Measurements from ENCODE around the gene SLC1A3.
"Not testable (repeated sequence)": the region's sequence is repeated elsewhere in the genome, so short reads cannot be mapped to it uniquely, and the experiment has no call there.

The SLC1A3 gene

DNA sequence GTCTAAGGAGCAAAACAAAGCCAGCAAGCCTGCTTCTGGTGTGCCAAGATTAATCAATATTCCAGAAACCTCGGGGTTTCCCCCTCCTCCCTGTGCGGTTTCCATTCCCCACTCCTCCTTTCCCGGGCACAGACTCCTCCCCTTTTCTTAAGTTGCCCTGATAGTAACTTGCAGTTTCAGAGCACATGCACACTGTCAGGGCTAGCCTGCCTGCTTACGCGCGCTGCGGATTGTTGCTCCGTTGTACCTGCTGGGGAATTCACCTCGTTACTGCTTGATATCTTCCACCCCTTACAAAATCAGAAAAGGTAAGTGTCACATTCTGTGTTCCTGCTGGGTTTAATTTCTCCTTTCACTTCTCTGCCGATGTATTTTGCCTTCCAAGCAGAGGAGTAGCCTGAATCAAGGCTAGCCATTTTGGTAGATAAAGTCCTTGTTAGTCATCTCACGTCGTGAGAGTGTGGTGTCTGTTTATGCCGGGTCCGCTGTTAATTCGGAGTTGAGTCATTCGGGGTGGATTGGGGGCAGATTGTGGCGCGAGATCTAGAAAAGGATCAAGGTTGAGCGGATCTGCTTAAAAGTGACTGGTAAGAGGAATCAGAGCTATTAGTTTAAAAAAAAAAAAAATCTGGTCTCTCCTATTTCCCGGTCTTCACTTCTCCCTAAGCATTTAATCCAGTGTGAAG lies at the start of gene SLC1A3:
Gene SLC1A3, plus strand, starts transcription at position 179 of the 686 bp plus-strand sequence. CDS start 1,818 bp downstream, outside the sequence.
- DNase-seq: peak; percentile 83

DNA sequence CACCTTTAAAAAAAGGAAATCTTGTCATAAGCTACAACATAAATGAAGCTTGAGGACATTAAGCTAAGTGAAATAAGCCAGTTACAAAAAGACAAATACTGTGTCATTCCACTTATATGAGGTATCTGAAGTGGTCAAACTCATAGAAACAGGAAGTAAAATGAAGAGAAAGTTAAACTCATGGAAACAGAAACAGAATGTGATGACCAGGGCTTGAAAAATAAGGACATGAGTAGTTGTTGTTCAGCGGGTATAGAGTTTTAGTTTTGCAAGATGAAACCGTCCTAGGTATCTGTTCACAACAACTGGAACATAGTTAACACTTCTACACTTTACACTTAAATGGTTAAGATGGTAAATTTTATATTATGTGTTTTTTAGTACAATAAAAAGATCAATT lies 47.8 kb upstream of the SLC1A3 start:
- DNase-seq: no peak

DNA sequence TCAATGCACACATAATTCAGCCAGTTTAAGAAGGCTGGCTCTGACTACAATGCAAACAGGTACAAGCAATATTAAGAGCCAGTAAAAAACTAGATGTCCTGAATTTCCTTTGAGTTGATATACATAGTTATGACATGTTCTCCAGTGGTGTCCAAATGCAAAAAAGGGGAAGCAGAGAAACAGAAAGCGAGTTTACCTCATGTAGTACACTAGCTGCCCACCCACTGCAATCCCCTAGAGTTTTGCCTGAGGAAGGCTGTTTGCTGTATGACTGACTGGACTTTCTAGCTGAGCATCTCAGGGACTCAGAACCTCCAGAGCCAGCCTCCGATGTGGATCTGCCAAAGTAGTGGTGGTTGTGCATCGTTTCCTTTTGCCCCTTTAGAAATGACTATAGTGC lies 44.8 kb upstream of the SLC1A3 start:
- DNase-seq: no peak

DNA sequence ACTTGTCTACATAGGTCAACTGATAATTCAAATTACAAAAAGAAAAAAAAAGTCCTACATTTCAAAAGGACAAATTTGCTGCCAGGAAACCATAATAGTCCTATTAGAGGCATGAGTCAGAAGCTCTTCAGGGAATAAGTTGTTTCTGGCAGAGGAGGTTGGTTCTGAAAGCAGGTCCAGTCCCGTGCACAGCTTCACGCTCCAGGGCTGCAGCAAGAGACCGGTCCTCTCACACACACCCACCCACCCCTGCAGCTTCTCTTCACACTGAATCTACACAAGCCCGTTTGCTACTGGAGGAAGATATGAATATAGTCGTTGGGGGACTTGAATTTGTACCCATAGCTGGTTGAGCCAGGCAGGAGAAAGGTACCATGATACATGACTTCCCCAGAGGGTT lies 36.9 kb upstream of the SLC1A3 start:
- no peak for DNase-seq

GRCh38 chr5:36570301-36571095 lies 35.9 kb upstream of the SLC1A3 start:
- DNase-seq: peak; percentile 55

DNA sequence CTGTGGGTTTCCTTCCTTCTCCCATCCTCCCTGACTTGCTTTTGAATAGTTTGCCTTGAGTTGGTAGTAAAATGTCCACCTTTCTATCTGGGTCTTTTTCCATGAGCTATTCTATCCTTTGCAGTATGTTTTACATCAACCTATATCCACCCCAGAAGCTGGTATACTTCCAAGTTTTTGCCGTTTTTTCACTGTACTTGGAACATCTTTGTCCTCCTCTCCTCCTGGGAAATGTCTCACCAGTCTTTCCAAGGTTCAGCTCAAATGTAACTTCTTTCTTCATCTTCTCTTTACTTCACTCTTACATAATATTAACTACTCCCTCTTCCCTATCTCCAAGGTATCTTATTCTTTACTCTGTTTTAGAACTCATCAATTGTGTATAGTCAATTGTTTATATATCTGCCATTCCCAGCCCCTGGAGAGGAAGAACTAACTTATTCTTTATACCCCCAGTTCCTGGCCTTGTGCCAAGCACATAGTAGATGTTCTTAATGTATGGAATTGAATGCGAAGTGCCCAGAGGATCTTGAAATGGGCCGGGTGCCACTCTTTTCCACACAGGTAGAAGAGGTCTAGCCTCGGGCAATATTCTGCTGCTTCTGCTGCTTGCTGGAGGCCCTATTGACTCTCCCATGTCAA lies 34.9 kb upstream of the SLC1A3 start:
- no peak for DNase-seq

DNA sequence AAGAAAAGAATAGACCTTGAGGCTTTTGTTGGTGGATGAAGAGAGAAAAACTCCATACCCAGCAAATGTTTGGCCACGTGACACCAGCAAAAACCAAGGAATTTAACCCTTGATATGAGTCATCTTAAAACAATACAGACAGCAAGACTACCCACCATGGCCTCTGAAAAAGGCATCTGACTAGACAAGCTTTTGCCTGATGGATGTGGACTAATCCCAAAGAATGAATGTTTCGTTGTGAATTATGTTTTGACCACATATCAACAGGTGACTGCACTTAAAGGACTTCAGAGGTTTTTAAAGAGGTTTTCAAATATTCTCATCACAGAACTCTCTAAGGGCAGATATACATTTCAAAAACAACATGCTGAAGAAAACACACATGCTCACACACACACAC lies 33.0 kb upstream of the SLC1A3 start:
- DNase-seq: no peak

- no peak for DNase-seq
Observed at GRCh38 chr5:36575361-36575781, 31.0 kb upstream of the SLC1A3 start.

- DNase-seq: no peak
Observed at GRCh38 chr5:36576721-36577120, 29.7 kb upstream of the SLC1A3 start.

- not testable (repeated sequence) for DNase-seq
Observed at GRCh38 chr5:36579858-36580257, 26.5 kb upstream of the SLC1A3 start.

GRCh38 chr5:36581070-36581469 lies 25.3 kb upstream of the SLC1A3 start:
- DNase-seq: no peak

DNA sequence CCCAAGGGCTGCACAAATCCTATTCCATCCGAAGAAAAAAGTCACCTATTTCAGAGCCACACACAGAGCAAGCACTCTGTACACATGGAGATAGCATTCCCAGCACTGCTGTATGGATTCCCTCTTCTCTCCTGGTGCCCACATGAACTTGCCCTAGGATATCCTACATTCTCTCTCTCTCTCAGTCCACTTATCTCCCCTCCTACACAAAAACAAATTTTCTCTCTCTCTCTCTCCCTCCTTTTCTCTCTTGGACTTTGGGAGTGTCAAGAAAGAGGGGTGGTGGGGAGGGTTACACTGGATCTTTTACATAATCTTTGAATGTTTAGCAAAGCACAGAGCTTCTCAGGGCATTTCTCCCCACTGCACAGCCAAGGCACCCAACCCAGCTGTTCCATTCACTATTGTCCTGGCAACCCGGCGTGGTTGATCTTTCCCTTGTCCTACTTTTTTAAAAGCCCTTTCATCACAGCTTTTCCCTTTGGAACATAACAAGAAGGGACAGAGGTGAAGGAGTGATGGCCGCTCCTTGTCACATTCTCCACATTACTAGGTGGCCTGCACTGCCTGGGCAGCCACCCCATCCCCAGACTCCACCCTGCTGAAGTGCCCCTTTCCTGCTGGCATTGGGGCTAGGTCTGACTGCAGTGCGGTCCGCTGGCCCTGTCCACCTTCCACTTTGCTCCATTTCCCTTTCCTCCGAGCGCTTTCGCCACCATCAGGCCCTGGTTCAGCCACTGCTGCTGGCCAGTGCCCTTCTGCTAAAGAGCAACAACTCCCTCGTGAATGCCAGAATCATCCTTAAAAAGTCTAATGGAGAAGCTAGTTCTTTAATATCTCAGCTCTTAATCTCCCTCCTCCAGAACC lies 22.2 kb upstream of the SLC1A3 start:
- no peak for DNase-seq

- DNase-seq: no peak
Observed at GRCh38 chr5:36585701-36586100, 20.7 kb upstream of the SLC1A3 start.

- DNase-seq: no peak
Observed at GRCh38 chr5:36587354-36587753, 19.1 kb upstream of the SLC1A3 start.

GRCh38 chr5:36589735-36590134 lies 16.7 kb upstream of the SLC1A3 start:
- DNase-seq: not testable (repeated sequence)

DNA sequence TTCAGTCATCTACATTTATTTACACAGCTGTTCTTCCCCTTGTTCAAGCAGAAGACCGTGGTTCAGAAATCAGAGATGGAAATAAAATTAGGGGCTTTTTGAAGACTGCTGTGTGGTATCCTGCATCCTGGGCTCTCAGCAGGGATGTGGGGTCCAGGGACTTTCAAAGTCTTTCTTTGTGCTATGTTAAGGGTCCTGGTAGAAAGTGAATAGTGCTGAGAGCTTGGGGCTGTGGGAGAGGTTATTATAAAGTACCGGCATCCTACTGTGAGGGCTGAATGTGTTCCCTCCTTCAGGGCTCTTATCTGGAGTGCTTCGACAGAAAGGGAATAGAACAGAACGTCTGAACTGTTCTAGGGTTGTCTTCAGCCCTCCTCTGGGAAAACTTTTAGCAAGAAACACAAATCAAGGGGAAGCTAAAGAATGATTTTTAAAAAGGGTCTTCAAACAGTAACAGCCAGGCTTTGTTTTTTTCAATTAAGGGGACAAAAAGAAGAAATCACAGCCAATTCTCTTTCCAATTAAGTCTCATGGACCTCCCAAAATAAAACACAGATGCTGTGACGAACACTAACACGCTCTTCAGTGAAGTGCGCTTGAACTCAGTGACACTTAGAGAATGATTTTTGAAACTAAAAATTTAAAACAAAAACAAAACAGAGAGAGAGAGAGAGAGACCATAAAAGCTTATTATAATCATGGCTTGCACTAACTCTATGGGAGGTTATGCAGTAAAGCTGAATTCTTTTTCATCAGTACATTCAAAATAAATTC lies 15.7 kb upstream of the SLC1A3 start:
- DNase-seq: no peak

DNA sequence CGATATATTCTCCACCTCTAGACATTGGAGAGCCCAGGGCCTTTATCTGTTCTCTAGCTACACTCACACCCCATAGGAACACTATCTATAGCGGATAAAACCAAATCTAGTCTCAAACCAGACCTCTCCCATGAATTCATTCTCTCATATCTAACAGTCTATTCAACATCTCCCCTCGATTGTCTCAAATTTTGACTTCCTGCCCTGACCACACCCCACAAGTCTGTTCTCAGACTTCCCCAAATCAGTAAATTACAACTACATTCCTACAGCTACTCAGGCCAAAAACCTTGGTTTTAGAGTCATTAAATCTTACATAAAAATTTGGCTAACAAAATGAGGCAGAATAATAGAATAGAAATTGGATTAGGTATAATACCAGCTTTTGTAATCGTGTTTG lies 12.5 kb upstream of the SLC1A3 start:
- DNase-seq: no peak

- no peak for DNase-seq
Observed at GRCh38 chr5:36596247-36596646, 10.2 kb upstream of the SLC1A3 start.

- no peak for DNase-seq
Observed at GRCh38 chr5:36596756-36597155, 9.7 kb upstream of the SLC1A3 start.

DNA sequence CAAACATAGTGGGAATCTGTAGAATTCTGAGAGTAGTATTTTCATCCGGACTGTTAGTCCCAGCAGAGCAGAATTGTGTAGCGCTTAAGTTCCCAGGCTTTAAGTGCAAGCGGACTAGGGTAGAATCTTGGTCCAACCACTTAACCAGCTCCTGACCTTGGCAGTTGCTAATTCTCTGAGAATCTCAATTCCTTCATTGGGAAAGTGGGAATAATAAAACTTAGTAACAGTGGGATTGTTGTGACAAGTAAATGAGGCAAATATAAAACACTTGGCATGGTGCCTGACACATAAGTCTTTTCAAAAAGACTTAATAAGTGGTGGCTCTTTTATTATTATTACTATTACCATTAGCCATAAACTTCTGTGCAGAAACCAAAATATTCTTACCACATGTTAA lies 8.4 kb upstream of the SLC1A3 start:
- DNase-seq: no peak

DNA sequence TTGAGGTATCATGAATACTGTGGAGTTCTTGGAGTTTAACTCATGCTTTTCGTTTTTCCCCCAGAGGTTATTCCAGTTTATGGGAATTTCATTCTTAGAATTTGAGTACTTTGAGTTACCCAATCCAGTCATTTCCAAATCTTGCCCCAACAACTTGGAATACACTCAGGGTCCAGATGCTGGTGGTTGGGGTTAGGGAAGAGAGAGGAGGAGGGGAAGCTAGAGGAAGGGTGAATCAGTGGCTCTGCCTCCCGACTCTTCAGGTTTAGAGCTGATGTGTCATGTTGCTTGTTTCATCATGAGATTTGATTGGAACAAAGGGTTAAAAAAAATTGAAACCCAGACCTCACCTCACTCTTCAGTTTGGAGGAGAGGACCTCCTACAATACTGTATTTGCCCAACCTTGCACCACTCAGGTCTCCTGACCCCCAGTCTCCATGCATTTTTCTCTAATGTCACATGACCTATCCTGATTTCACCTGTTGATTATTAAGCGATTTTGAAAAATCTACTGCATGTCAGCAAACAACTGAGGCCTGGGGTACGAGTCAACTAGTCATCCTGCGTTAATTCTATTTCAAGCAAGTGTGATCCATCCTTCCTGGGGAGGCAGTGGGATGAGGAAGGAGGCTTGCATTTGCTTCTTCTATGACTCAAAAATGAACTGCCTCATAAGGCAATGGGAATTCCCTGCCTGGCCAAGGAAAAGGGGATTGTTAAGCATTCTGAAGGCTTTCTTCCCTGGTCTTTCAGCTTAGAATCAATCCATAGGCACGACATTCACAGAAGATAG lies 6.2 kb upstream of the SLC1A3 start:
- no peak for DNase-seq

Data from left hindlimb (tissue), 1 donor.